WI38 (cell line): ENCODE results near the gene PDE2A.
A peak's percentile ranks its signal among the peaks of the same experiment; 100 is the strongest.
"Not testable (repeated sequence)": the region's sequence is repeated elsewhere in the genome, so short reads cannot be mapped to it uniquely, and the experiment has no call there.

Experiments used
- H3K4me3 ChIP-seq: 2 replicates; pipeline ENCODE4 v1.5.1; 2011; ENCODE audit warnings: low read depth, mild to moderate bottlenecking, control low read depth, low read length
- CTCF ChIP-seq: IDR thresholded peaks from 2 replicates; pipeline ENCODE4 v1.5.1; 2012; ENCODE audit warnings: low read depth, mild to moderate bottlenecking, control low read depth, low read length

The PDE2A gene

GRCh38 chr11:72576661-72577060 lies 97.6 kb downstream of the PDE2A start:
- no peak for TF ChIP-seq CTCF
- no peak overlapping the region for H3K4me3 ChIP-seq

- no peak overlapping the region for H3K4me3 ChIP-seq
- no peak for TF ChIP-seq CTCF
Observed at GRCh38 chr11:72576243-72576595, 98.0 kb downstream of the PDE2A start.

- no peak for TF ChIP-seq CTCF
Observed at GRCh38 chr11:72575533-72576242, 98.5 kb downstream of the PDE2A start.

GRCh38 chr11:72574548-72575460 lies 99.4 kb downstream of the PDE2A start:
- H3K4me3 ChIP-seq, result no peak overlapping the region
- no peak for TF ChIP-seq CTCF

More at GRCh38 chr11:72575533-72576242, 98.5 kb downstream of the PDE2A start:
- H3K4me3 ChIP-seq, result no peak overlapping the region

- no peak overlapping the region for H3K4me3 ChIP-seq
- TF ChIP-seq CTCF, result no peak
Observed at GRCh38 chr11:72573855-72574445, 100.3 kb downstream of the PDE2A start.

GRCh38 chr11:72573072-72573854 lies 101.0 kb downstream of the PDE2A start:
- no peak overlapping the region for H3K4me3 ChIP-seq
- TF ChIP-seq CTCF, result peak; percentile 46; the same call in 1 of the 2 replicates

- H3K4me3 ChIP-seq, result not testable (repeated sequence)
Observed at GRCh38 chr11:72572540-72572939, 101.7 kb downstream of the PDE2A start.
